ENCODE results near the gene PLA2G4B.

DNA sequence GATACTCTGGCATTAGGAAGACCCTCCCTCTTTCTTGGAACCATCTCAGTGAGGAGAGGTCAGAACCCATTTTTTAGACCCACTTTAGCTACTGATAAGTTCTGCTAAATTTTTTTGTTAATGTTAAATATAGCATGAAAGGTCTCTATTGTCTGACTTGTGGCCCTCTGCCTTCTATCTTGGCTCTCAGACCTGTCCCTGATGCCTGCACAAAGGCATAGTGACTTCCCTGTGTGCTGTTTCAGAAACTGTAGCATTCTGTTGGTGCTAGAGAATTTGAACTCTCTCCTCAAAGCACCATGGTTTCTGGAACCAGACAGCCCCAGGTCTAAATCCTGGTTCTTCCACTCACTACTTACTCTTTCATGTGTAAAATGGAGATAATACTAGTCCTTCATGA, 49.0 kb upstream of the PLA2G4B start:
- TF ChIP-seq POLR2A (IDR thresholded peaks at IDR 0.05): no peak
- TF ChIP-seq, protein P1, sequence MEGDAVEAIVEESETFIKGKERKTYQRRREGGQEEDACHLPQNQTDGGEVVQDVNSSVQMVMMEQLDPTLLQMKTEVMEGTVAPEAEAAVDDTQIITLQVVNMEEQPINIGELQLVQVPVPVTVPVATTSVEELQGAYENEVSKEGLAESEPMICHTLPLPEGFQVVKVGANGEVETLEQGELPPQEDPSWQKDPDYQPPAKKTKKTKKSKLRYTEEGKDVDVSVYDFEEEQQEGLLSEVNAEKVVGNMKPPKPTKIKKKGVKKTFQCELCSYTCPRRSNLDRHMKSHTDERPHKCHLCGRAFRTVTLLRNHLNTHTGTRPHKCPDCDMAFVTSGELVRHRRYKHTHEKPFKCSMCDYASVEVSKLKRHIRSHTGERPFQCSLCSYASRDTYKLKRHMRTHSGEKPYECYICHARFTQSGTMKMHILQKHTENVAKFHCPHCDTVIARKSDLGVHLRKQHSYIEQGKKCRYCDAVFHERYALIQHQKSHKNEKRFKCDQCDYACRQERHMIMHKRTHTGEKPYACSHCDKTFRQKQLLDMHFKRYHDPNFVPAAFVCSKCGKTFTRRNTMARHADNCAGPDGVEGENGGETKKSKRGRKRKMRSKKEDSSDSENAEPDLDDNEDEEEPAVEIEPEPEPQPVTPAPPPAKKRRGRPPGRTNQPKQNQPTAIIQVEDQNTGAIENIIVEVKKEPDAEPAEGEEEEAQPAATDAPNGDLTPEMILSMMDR (IDR thresholded peaks at IDR 0.05): no peak
- no peak for TF ChIP-seq POLR2AphosphoS5 (IDR thresholded peaks at IDR 0.05)
- no peak for TF ChIP-seq EP300 (IDR thresholded peaks at IDR 0.05)

Data from sigmoid colon (tissue), 4 donors.